UCSD-AML1 (cell line): Measurements from ENCODE around the gene BCAS1.
"Not testable (repeated sequence)": the region's sequence is repeated elsewhere in the genome, so short reads cannot be mapped to it uniquely, and the experiment has no call there.

ENCODE experiments used
- DNase-seq: peaks from one replicate; lab custom pipeline; 2025; ENCODE audit not compliant: unreplicated experiment; lab: John Stamatoyannopoulos, UW

Gene BCAS1

DNA sequence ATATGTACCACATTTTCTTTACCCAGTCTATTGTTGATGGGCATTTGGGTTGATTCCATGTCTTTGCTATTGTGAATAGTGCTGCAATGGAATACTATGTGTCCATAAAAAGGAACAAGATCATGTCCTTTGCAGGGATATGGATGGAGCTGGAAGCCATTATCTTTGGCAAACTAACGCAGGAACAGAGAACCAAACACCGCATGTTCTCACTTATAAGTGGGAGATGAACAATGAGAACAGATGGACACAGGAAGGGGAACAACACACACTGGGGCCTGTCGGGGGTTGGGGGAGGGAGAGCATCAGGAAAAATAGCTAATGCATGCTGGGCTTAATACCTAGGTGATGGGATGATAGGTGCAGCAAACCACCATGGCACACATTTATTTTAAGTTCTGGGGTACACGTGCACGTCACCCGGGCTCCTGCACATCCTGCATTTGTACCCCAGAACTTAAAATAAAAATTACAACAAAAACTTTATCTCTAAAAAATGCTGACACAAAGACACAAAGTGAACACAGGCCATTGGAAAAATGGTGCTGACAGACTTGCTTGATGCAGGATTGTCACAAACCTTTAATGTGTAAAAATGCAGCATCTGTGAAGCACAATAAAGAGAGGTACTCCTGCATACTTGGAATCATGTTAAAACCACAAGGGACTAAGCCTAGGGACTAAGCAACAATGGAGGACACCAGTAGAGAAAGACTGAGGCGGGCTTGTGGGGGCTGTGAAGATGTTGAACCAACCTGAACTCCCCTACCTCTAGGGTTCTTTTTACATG lies 48.8 kb downstream of the BCAS1 start:
- no peak for DNase-seq

DNA sequence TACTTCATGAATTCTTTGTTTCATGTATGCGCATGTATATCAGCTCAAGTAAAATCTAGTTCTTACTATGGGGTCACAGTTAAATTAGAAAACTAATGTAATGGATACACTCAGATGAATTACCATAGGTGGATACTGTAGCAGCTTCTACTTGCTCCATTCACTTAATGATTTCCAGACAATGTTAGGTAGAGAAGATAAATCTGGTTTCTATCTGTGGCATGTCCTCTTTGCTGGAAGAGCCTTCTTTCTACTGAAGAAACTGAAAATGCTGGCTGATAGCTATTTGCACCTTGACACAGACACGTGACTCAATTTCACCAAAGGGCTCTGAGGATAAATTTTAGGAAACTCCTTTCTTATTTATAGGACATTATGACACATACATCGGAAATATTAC lies 49.5 kb downstream of the BCAS1 start:
- DNase-seq = no peak

DNA sequence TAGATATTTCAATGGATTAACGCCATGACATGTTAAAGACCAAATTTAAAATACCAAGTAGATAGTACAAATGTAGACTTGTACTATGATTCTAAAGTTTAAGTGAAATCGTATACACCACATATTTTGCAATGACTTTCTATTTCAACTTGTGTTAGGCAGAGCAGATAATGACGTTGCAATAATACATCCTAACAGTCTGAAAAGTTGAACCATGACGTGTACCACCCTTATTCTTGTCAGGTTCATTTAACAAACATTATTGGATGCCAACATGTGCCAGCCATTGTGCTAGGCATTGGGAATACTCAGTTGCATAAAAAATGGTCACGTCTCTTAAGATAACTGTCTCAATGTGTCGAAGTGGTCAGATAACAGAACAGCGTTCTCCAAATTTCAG lies 50.0 kb downstream of the BCAS1 start:
- DNase-seq = no peak

DNA sequence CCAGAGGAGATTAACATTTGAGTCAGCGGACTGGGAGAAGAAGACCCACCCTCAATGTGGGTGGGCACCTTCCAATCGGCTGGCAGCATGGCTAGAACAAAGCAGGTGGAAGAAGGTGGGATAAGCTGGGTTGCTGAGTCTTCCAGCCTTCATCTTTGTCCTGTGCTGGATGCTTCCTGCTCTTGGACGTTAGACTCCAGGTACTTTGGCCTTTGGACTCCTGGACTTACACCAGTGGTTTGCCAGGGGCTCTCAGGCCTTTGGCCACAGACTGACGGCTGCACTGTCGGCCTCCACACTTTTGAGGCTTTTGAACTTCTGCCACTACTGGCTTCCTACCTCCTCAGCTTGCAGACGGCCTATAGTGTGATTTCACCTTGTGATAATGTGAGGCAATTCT lies 50.8 kb downstream of the BCAS1 start:
- no peak for DNase-seq

DNA sequence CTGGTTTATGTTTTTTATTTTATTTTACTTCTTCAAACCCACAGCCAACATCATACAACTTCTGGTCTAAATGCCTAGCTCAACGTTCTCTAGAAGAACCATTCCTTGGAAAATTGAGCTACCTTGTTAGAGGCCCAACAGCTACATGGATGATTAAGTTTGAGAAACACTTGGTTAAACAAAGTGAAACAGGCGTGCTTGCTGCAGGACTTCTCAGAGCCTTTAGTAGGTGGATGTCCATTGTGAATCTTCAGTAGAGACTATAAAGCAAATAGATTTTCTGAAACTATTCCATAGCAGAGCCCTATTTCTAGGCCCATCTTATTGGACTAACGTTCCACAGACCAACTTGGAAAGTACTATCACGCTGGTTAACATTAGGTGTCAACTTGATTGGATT lies 51.3 kb downstream of the BCAS1 start:
- DNase-seq = no peak

DNA sequence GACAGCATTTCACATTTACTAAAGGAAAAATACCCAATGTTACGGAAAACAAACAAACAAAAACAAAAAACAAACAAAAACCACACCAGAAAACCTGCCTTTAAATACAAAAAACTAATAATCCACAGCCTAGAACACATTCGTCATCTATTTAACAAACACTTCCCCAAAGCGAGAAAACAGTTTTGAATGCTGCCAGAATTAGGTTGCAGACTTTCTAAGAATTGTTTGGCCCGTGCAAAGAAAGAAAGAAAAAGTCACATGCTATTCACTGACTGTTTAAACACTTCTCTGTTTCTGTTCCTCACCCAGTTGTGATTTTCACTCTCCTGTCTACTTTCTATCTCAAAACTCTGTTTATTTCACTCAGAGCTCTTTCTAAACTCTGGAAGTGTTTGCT lies 52.5 kb downstream of the BCAS1 start:
- no peak for DNase-seq

DNA sequence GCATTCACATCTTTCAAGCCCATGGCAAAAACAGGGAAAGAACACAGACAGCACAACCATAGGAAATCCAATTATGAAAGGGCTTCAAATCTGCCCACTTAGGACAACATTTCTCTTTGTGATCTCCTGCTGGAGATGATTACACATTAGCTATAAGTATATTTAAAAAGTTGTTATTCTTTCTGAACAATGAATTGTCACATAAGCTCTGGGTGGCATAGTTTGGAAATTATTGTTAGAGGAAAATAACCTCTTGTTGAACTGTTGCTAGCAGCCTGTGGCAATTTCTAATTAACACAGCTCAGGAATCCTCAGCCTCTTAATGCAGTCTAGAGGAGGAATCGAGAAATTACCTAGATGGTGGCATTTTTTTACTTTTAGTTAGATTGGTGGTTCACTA lies 54.9 kb downstream of the BCAS1 start:
- no peak for DNase-seq

DNA sequence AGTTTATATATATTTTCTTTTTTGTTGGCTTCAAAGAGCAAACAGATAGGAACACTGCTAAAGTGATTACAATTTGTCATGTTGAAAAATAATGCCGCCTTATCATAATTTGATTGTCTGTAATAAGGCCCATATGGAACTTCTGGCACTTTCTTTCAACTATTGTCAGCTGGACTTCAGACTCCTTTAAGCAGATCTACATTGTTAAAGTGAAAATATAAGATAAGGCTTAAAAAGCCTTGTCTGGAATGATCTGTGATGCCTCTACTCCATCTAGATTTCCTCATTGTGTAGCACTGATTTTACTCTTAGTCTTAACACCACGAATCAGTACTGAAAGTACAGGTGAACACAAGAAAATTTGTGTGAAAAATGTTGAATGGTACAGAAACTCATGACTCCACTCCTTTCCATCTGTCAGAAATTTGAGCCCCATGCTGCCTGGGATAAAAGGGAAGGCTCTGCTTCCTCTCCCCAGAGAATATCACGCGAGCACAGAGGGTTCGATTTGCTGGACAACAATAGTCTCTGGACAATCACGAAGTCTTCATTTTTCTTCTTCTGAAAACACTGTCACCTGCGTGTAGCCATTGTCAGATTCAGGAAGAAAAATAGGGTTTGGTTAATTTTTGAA lies 56.0 kb downstream of the BCAS1 start:
- DNase-seq = no peak

DNA sequence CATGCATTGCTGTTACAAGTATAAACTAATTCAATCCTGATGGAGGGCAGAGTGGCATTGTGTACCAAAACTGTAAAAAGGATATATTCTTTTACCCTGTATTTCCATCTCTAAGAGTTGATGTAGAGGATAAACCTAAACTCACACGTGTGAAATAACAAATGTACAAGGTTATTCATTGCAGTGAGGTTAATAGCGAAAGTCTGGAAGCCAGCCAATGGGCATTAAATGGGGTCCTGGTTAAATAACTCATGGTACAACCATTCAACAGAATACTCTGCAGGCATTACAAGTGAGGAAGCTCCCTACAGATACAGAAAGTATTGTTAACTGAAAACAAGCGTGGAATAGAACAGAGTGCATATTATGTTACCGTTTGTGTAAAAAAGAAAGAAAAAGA lies 56.9 kb downstream of the BCAS1 start:
- DNase-seq = no peak

DNA sequence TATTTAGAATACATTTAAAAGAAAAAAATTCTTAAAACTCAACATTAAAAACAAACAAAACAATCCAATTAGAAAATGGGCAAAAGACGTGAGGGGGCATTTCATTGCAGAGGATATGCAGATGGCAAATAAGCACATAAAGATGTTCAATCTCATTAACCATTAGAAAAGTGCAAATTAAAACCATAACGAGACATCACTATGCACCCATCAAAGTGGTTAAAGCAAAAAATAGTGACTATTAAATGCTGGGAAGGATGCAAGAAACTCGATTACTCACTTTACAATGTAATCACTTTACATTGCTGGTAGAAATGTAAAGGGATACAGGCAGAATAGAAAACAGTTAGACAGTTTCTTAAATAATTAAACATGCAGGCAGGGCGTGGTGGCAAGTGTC lies 59.0 kb downstream of the BCAS1 start:
- DNase-seq = no peak

DNA sequence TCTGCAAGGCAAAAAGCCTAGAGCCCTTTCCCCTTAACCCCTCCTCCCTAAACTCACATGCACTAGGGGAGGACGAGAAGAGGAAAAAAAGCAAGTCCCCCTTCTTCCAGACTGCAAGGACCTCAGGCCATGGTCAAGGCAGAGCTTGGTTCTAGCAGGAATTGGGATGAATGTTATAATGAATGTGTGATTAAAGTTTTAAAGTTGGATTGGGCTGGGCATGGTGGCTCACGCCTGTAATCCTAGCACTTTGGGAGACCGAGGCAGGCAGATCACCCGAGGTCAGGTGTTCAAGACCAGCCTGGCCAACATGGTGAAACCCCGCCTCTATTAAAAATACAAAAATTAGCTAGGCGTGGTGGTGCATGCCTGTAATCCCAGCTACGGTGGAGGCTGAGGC lies 64.2 kb downstream of the BCAS1 start:
- not testable (repeated sequence) for DNase-seq

DNA sequence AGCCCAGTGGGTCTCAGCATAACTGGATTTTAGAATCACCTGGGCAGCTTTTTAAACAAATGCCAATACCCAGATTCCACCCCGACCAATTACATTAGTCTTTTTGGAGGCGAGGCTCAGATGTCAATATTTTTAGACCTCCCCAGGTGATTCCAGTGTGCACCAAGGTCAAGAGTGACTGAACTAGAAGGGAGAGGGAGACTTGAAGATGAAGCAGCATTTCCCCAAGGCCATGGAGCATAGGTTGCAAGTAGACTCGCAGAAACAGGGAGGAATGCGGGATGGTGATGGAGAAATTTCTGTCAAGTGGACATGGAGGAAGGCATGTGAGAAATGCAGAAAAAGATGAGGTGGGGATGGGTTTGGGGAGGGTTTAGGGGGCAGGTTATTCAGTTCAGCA lies 64.9 kb downstream of the BCAS1 start:
- no peak for DNase-seq

DNA sequence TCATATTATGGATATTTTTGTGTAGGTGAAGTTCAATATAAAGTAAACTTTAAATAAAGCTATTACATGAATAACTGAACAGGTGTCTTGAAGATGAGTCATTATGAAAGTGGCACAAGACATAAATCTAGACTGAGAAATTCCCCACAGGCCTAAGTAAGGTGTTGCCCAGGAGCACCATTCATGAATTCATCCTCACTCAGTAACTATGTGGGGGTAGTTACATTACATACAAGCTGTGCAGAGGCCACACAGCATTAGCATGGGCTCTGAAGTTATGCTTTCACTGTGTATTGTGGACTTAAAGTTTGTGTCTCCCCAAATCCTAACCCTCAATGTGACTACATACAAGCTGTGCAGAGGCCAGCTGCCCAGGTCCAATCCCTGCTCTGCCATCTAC lies 65.9 kb downstream of the BCAS1 start:
- no peak for DNase-seq

DNA sequence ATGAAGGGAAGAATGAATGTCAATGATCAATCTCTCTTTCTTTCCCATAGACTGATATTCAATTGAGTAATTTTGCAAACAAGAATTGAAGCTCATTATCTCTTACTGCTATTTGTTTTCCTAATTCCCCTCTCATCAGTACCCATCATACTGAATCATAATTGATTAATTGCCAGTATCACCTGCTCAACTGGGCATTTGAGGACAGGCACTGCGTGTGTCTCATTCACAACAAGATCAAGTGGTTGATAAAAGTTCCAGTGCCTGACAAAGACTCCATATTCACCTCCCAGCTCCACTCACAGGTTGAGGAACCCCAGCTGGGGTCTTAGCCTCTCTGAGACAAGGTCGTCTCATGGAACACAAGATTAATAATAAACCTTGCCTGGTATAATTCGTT lies 67.7 kb downstream of the BCAS1 start:
- no peak for DNase-seq

DNA sequence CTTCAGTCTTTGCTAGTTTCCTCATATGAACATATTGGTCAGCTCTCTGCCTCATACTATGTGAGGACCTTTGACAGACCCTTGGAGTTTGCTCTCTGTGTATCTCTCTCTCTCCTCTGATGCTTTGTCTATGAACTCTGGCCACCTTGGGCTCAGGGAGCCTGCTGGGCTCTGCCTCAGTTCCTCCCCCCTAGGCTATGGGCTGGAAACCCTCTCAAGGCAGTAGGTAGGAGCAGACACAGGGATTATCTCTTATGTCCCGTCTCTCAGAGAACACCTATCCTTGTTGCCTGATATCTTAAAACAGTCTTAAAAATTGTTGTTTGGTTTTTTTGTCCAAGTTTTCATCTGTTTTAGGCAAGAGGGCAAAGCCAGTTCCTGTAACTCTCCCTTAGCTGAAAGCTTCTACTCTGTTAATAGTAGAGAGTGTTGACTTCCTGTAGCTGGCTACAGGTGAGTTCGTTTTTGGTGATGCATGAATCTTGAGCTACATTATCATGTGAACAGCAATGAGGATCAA lies 68.3 kb downstream of the BCAS1 start:
- DNase-seq = no peak

DNA sequence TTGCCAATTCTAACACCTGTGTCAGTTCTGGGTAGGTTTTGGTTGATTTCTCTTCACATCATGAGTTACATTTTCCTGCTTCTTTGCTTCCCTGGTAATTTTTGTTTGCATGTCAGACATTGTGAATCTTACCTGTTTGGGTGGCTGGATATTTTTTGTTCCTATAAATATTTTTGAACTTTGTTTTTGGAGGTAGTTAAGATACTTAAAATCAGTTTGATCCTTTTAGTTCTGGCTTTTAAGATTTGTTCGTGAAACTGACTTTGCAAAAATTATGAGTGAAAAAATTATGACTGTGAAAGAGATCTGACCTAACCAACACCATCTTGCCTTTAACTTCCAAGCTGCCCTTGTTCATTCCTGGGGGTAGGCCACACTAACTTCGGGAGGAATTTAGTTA lies 69.5 kb downstream of the BCAS1 start:
- DNase-seq = no peak

DNA sequence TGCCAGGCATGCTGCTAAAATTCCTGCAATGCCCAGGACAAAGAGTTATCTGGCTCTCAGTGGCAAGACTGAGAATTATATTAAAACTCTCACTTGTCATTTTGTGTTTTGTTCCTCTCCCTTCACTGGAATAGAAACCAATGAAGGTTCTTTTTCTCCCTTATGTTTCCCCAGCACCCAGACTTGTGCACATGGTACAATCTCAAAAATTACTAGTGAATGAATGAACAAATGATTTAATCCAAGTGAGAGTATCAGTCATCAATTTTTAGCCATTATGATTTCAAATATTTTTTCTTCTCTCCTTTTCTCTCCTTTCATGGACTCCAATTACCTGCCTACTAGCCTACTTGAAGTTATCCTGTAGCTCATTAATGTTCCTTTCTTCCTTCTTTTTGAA lies 70.1 kb downstream of the BCAS1 start:
- DNase-seq = no peak

DNA sequence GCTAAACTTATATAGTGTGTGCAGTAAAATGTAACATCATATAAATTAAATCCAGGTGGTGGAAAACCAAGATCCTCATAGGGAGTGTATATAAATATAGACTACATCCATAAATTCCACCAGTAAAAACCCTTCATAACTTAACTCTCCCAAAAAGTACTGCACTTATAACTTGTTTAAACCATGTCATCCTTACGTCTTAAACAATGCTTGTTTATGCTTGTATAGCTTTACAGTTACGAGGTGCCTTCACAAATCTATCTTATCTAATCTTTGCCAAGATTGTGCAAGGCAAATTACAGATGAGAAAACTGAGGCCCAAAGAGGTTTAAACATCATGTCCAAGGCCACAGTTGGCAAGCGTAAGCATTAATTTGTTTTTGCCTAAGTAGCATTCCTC lies 71.3 kb downstream of the BCAS1 start:
- DNase-seq = no peak

DNA sequence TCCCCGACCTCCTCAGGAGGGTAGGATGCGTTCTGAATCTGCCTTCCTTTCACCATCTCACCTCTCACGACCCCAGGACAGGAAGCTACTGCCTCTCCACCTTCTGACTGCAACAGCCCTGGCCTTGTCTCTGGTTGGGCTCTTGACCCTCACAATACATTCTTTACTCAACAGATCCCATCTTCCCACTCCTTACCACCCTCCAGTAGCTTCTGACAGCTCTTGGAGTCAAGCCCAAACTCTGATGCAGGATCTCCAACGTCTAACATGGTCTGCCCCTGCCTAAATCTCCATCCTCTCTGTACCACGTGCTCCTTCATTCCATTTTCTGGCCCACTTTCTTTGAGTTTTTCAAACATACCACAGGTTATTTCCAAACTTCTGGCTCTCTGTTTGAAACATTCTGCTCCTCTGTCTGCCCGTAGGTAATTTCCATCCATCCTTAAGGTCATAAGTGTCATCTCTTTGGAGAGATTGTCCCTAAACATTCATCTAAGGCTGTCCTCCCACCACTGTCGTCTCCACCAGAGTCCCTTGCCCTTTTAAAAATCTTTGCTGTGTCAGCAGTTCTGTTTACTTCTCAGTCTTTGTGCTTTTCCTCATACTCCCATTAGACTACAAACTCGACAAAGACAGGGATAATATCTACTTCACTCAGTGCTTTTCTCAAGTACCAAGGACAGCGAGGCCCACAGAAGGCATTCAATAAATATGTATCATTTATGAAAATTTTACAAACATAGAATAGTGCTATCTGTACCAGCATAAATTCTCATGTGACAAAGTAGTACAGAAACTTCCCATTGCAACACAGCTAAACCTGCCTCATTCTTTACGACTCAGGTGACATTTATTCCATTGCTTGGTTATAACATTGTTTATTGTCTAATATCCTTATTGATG lies 73.6 kb downstream of the BCAS1 start:
- no peak for DNase-seq

DNA sequence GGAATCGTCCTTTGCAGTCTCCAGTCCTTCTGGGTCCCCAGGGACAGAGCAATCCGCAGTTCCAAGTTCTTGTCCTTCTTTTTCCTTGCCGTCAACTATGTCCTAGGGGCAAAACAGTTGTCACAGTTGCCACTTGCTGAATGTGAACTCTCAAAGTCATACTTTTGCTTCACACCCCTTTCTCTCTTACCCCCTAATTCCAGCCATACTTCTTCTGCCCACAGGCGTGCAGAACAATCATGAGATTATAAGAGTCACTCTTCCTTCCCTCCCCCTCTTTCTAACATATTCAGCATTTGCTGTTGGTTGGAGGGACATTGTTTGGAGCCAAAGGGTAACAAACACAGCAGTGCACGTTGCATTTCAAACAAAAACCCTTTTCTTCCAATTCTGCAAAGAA lies 74.4 kb downstream of the BCAS1 start:
- no peak for DNase-seq

DNA sequence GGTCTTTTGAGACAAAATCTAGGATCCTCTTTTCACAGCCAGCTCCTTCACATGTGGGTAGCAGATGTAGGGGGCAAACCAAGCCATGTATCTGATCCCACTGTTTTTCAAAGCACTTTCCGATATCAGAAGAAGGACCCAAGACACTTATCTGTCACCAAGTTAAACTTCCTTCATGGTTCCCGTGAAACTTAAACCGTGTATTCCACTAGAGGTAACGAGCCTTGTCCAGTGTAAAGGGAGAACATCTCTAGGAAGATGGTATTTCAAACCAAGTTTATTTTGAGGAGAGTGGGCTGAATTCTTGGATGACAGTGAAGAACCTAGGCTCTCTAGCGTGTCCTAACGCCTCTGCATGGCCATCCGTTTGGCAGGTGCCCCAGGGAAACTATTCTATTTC lies 76.3 kb downstream of the BCAS1 start:
- no peak for DNase-seq

DNA sequence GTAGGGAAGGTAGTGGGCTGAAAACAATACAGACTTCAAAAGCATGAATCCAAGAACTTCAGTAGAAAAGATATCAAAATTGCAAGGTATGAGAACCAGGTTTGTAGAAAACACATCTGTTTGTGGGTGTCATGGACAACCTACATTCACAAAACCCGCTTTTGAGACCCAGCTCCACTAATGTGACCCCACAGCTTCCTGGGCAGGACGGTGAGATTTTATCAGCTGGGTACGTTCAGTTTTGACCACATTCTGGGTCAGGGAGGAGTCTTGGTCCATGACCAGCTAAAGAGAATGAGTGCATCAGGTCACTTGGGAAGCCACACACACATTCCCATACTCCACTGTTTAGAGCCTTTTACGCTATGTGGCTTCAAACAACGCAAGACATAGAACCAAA lies 77.1 kb downstream of the BCAS1 start:
- no peak for DNase-seq
